Thoracic aorta (tissue), 2 donors: ENCODE measurements around the gene OR56A3. TPM values are rescaled to one million over a fixed set of nuclear protein-coding genes. Genes with fewer than 3 reads are reported as not detected.

Experiments
- ATAC-seq: fragments of 150-250 bp; one replicate; pipeline ENCODE4 v1.8.0; 2017; ENCODE audit warnings: low read depth; ENCODE audit not compliant: insufficient number of reproducible peaks, low FRiP score
- DNase-seq: peaks from one replicate; pipeline ENCODE4 v3.0.0-alpha.2; 2020; ENCODE audit warnings: low spot score
- H3K27ac ChIP-seq, 2 donors: fragments of 200-600 bp; sonication (generic); 1 replicate in 1 of 2; 2 replicates in 1 of 2; pipeline ENCODE4 v1.5.1; 2016; ENCODE audit warnings: mild to moderate bottlenecking in 2 of 2, moderate library complexity in 2 of 2
- H3K27me3 ChIP-seq: fragments of 200-600 bp; sonication (generic); replicated peaks from 2 replicates; pipeline ENCODE4 v1.6.0; 2016; ENCODE audit warnings: mild to moderate bottlenecking; ENCODE audit not compliant: insufficient read depth
- H3K36me3 ChIP-seq: fragments of 200-600 bp; sonication (generic); one replicate; pipeline ENCODE4 v1.5.1; 2016
- H3K4me1 ChIP-seq, 2 donors: fragments of 200-600 bp; sonication (generic); 1 replicate in 1 of 2; 2 replicates in 1 of 2; pipeline versions ENCODE4 v1.5.1 to v1.6.0; 2016; ENCODE audit warnings: low read depth in 2 of 2, mild to moderate bottlenecking in 1 of 2; ENCODE audit not compliant: control insufficient read depth in 1 of 2
- H3K4me3 ChIP-seq: fragments of 200-600 bp; sonication (generic); 2 replicates; pipeline ENCODE4 v1.5.1; 2016; ENCODE audit warnings: mild to moderate bottlenecking
- H3K9me3 ChIP-seq: fragments of 200-600 bp; sonication (generic); 2 replicates; pipeline ENCODE4 v1.5.1; 2016
- total RNA-seq, 2 donors: library from RNA; depleted of rRNA; stranded (reverse); fragments of >200 nt; gene quantifications; one replicate each; pipeline versions ENCODE4 v1.1.0 to v1.2.3, GENCODE V29; 2016
- TF ChIP-seq, protein P1 (sequence below): fragments of 200-600 bp; sonication (generic); IDR thresholded peaks from one replicate; pipeline ENCODE4 v1.5.1; 2019; ENCODE audit warnings: antibody characterized with exemption

OR56A3 gene
- total RNA-seq, 2 donors from 2014 or later: not detected

DNA sequence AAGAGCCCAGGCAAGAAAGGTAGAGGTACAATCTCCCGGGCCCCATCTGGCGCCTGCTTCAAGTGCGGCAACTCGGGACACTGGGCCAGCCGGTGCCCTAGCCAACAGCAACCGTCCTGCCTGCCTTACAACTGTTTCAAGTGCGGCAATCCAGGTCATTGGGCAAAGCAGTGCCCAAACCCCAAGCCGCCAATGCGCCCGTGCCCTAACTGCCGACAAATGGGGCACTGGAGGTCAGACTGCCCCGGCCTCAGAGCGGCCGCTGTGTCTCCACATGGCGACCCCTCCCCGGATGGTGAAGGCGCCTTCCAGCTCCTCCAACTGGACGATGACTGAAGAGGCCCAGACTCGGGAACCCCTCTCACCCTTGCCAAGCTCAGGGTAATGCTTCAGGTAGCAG, 11.4 kb upstream of the OR56A3 start:
- Histone ChIP-seq H3K27me3 (no peaks in the 10 kb centered on the region), H3K36me3 (no peaks in the 10 kb centered on the region), H3K9me3 (no peaks in the 10 kb centered on the region), H3K4me1 (no peaks in the 10 kb centered on the region), H3K27ac (no peak overlapping the region), H3K4me3 (no peak overlapping the region)
- DNase-seq: no peak
- no peak for ATAC-seq
- TF ChIP-seq, protein P1, sequence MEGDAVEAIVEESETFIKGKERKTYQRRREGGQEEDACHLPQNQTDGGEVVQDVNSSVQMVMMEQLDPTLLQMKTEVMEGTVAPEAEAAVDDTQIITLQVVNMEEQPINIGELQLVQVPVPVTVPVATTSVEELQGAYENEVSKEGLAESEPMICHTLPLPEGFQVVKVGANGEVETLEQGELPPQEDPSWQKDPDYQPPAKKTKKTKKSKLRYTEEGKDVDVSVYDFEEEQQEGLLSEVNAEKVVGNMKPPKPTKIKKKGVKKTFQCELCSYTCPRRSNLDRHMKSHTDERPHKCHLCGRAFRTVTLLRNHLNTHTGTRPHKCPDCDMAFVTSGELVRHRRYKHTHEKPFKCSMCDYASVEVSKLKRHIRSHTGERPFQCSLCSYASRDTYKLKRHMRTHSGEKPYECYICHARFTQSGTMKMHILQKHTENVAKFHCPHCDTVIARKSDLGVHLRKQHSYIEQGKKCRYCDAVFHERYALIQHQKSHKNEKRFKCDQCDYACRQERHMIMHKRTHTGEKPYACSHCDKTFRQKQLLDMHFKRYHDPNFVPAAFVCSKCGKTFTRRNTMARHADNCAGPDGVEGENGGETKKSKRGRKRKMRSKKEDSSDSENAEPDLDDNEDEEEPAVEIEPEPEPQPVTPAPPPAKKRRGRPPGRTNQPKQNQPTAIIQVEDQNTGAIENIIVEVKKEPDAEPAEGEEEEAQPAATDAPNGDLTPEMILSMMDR: no peak

DNA sequence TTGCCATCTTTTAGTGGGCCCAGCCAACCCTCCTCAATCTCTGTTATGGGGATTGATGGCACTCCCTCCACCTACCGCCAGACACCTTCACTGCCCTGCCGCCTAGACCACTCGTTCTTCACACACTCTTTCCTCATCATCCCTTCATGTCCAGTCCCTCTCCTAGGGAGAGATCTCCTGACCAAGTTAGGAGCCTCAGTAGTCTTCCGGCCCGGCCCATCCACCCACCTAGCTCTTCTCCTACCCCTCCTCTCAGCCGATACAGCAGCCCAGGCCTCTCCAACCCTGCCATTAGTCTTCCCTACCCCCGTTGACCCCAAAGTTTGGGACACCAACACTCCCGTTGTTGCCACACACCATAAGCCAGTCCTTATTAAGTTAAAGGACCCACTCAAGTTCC, 11.0 kb upstream of the OR56A3 start:
- H3K27ac ChIP-seq: no peak overlapping the region
- no peak overlapping the region for H3K4me3 ChIP-seq
- H3K9me3 ChIP-seq: no peaks in the 10 kb centered on the region
- TF ChIP-seq, protein P1: no peak
- no peaks in the 10 kb centered on the region for H3K36me3 ChIP-seq
- no peak for DNase-seq
- no peaks in the 10 kb centered on the region for H3K4me1 ChIP-seq
- ATAC-seq: no peak
- no peaks in the 10 kb centered on the region for H3K27me3 ChIP-seq

DNA sequence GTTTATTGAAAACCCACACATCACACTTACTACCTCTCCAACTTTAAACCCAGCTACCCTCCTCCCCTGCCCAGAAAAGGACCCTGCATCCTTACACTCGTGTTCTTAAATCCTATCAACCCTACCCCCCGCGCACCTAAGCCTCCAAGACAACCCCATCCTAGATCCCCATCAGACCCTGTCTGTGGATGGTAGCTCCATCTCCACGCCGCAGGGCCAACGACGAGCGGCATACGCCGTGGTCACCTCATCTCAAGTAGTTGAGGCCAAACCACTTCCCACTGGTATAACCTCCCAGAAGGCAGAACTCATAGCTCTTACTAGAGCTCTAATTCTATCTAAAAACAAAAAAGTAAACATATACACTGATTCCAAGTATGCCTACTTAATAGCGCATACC, 9.4 kb upstream of the OR56A3 start:
- Histone ChIP-seq H3K27me3 (no peaks in the 10 kb centered on the region), H3K4me3 (no peak overlapping the region), H3K36me3 (no peaks in the 10 kb centered on the region), H3K4me1 (no peaks in the 10 kb centered on the region), H3K9me3 (no peaks in the 10 kb centered on the region), H3K27ac (no peak overlapping the region)
- ATAC-seq: no peak
- DNase-seq: no peak
- TF ChIP-seq, protein P1: no peak

DNA sequence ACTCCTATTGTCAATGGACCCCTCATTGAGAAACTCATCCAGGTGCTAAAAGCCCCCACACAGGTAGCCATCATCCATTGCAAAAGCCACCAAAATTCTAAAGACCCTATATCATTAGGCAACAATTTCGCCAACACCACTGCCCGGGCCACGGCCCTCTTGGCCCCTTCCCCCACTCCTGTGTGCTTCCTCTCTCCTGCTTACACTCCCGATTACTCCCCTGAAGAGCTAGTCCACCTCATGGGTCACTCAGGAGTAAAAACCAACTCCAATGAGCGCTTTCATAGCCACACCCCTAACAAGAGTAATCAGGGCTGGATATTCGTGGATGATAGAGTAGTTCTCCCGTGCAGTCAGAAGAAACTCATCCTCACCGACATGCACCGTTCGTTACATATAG, 8.9 kb upstream of the OR56A3 start:
- H3K36me3 ChIP-seq: no peaks in the 10 kb centered on the region
- no peak overlapping the region for H3K4me3 ChIP-seq
- no peaks in the 10 kb centered on the region for H3K27me3 ChIP-seq
- no peaks in the 10 kb centered on the region for H3K4me1 ChIP-seq
- no peak overlapping the region for H3K27ac ChIP-seq
- ATAC-seq: no peak
- DNase-seq: no peak
- TF ChIP-seq, protein P1: no peak
- no peaks in the 10 kb centered on the region for H3K9me3 ChIP-seq

DNA sequence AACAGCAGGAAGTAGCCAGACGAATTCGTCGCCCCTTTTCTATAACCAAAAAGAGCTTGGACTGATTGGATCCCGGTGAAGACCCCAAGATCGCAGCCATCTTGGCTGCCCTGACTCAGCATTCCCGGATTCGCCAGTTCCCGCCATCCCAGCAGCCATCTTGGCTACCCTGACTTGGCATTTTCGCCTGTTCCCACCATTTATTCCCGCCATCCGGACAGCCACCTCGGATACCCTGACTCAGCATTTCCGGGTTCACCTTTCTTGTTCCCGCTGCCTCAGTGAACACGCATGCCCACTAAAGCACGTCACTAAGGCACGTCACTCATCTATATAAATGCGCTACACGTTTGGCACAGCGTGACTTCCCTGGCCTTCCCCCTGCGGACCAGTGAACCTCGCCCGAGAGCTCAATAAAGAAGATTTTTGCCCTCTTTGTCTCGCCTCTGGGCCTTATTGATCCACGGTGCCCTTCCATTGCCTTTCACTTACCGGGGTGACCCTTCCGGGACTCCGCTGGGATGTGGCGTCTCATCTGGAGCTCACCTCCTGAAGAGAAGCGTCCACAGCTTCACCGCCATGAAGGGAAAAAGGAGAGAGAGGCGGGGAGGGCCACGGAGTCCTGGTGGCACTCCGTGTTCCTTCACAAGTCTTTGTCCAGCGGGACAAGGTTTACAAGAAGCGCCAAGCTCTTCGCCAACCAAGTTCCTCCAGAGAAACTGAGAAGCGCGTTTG, 4.0 kb upstream of the OR56A3 start:
- TF ChIP-seq, protein P1: no peak
- Histone ChIP-seq H3K27ac (no peak overlapping the region), H3K9me3 (no peaks in the 10 kb centered on the region), H3K4me1 (no peaks in the 10 kb centered on the region), H3K36me3 (no peaks in the 10 kb centered on the region), H3K27me3 (no peaks in the 10 kb centered on the region), H3K4me3 (no peak overlapping the region)
- ATAC-seq (no peak), DNase-seq (no peak)
